Thyroid gland (tissue), 4 donors: ENCODE data around the gene SPDYC.

ENCODE experiments used
- CTCF ChIP-seq, 6 experiments: fragments of 200-600 bp in 3 of 6; fragments of 450-650 bp in 3 of 6; sonication (generic) in 3 of 6; IDR thresholded peaks; one replicate each; pipeline ENCODE4 v1.5.1; 2016 to 2019; ENCODE audit warnings: antibody characterized with exemption in 6 of 6, mild to moderate bottlenecking in 2 of 6, inconsistent platforms in 1 of 6, moderate library complexity in 1 of 6
- POLR2A ChIP-seq, 2 donors: fragments of 450-650 bp; IDR thresholded peaks; one replicate each; pipeline ENCODE4 v1.6.1; 2017; ENCODE audit warnings: antibody characterized with exemption in 2 of 2, mild to moderate bottlenecking in 2 of 2, moderate library complexity in 1 of 2

DNA sequence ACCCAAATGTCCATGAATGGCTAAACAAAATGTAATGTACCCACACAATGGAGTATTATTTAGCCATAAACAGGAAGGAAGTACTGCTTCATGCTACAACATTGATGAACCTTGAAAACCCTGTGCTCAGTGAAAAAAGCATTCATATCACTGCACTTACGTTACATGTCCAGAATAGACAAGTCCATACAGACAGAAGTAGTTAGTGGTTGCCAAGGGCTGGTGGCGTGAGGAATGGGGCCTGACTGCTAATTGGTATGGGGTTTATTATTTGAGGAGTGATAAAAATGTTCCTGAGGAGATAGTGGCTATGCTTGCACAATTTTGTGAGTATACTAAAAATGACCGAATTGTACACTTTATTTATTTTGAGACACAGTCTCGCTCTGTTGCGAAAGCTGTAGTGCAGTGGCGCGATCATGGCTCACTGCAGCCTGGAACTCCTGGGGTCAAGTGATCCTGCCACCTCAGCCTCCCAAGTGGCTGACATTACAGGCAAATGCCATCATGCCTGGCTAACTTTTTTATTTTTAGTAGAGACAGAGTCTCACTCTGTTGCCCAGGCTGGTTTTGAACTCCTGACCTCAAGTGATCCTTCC is 28.0 kb upstream of the SPDYC start:
- no peak for TF ChIP-seq CTCF (IDR thresholded peaks at IDR 0.05)
- TF ChIP-seq POLR2A (IDR thresholded peaks at IDR 0.05), result no peak
